Right renal pelvis (tissue), 4 donors: ENCODE measurements around the gene NEK1. TPM values are rescaled to one million over a fixed set of nuclear protein-coding genes. Genes with fewer than 3 reads are reported as not detected.
"Not testable (repeated sequence)": the region's sequence is repeated elsewhere in the genome, so short reads cannot be mapped to it uniquely, and the experiment has no call there.

Experiments used
- DNase-seq, 4 donors: peaks; one replicate each; pipeline ENCODE4 v3.0.0-alpha.2; 2013; ENCODE audit warnings: low read depth in 4 of 4, low spot score in 3 of 4, missing footprints in 1 of 4
- polyA plus RNA-seq, 4 donors: library from polyadenylated mRNA; unstranded; fragments of 120-200 nt; gene quantifications; one replicate each; pipeline ENCODE4 v1.2.1, GENCODE V29; 2013; ENCODE audit not compliant: insufficient read length in 4 of 4

NEK1 gene
- polyA plus RNA-seq, 4 donors = 21.8 to 26.2 (median 23.6) TPM

DNA sequence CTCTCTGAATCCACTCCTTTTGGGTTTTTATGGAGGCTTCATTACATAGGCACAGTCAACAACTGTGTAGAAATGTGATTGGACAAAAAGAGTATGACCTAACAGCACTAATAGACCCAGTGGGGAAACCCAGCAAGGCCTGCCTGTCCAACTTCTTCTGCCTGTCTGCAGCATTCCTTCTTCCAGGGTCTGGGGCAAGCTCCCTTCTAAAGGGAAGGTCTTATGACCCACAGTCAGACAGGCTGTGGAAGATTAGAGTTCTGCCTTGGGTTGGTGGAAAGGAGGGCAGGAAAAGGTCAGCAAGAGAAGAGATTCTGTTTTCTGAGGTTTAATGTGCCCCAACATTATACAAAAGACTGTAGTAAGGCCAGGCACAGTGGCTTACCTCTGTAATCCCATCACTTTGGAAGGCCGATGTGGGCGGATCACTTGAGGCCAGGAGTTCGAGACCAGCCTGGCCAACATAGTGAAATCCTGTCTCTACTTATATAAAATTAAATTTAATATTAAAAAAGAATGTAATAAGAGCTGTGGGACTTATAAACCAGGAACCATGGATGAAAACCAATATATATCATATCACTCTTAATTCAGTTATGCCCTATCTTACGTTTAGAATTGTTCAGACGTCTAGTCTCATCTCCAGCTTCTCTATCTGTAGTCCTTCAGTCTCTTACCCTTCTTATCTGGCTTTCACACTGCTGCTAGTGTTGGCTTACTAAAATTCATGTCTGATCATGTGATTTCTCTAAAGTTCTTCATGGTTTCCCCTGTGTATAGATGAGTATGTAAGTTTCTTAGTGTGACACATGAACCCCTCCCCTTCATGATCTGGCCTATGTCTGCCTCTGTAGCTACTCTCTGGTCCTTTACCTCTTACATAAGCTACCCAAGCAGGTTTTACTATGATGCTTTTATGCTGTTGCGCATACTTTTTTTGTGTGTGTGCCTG is 14.2 kb upstream of the NEK1 start:
- DNase-seq = no peak

DNA sequence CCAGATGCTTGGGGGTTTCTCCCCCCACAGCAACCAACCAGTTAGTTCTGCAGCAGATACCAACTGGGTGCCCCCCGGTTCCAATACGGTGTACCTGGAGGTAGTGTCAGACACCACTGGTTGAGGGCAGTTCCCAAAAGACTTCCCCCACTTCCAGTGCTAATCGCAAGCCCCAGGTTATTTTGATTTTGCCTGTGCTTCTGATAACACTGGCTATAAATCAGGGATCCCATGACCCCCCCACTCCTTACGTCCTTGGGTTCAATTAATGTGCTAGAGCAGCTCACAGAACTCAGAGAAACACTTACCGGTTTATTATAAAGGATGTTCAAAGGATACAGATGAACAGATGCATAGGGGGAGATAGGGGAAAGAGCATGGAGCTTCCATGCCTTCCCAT is 13.5 kb upstream of the NEK1 start:
- DNase-seq = no peak

DNA sequence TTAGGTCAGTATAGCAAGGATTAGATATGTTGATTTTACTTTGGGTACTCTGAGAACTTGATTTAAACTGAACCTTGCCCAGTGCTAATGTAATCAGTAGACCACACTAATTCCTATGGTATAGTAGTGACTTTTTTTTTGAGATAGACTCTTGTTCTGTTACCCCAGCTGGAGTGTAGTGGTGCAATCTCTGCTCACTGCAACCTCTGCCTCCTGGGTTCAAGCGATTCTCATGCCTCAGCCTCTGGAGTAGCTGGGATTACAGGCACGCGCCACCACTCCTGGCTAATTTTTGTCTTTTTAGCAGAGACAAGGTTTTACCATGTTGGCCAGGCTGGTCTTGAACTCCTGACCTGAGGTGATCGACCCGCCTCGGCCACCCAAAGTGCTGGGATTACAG is 11.6 kb upstream of the NEK1 start:
- DNase-seq = not testable (repeated sequence)

DNA sequence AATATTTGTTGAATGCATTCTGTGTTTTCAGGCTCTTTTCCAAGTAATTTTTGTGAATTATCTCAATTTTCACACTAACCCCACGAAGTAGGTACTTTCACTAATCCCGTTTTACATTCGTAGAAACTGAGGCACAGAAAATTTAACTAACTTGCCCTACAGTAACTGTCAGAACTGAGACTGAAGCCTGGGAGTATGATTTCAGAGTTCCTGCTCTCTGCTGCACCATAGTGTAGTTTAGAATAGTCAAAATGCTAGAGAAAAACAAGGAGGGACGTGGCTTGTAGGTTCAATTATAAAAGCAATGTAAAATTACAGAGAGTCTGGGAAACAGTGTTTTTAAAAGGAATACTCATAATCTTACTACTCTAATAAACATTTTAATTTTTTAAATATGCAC is 10.2 kb upstream of the NEK1 start:
- DNase-seq = no peak

DNA sequence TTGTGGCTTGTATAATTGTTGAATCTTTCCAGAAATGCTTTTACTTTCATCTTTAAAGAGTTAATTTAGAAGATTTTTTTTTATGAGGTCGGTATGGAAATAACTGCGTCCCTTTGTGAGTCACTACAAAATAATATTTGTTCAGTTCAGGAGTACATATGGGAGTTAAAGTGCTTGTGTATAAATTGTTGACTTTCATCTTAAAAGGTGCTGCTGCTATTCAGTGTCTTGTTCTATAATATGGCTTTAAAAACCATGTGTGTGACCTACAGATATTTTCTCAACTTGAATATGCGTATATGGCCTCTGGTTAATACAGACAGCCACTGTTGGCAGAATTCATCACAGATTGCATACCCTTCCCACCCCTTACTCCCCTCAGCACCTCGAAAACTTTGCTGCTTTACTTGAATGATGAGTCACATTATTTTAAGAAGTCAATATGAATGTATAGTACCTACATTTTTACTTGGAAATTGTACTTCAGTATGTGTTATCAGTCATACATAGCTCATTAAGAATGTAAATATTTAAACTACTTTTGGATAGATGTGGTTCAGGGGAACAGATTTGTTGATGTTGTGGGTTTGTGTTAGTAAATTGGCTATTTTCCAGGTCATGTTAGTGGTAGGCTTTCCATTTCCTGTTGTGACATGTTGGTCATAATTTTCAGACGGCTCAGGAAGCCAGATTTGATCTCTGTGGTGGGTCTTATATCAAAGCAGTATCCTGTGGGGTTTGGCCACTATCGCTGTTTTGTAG is 9.5 kb upstream of the NEK1 start:
- no peak for DNase-seq

DNA sequence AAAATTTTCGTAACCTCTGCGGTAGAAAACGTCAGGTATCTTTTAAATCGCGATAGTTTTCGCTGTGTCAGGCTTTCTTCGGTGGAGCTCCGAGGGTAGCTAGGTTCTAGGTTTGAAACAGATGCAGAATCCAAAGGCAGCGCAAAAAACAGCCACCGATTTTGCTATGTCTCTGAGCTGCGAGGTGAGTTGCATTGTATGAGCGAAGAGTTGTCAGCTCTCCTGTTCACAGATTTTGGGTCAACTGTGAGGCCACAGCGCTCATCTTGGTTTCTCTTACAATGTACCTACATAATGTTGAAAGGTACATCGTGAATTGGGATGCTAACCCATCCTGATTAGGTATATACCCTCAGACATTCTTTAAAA is 8.5 kb upstream of the NEK1 start:
- DNase-seq = no peak

DNA sequence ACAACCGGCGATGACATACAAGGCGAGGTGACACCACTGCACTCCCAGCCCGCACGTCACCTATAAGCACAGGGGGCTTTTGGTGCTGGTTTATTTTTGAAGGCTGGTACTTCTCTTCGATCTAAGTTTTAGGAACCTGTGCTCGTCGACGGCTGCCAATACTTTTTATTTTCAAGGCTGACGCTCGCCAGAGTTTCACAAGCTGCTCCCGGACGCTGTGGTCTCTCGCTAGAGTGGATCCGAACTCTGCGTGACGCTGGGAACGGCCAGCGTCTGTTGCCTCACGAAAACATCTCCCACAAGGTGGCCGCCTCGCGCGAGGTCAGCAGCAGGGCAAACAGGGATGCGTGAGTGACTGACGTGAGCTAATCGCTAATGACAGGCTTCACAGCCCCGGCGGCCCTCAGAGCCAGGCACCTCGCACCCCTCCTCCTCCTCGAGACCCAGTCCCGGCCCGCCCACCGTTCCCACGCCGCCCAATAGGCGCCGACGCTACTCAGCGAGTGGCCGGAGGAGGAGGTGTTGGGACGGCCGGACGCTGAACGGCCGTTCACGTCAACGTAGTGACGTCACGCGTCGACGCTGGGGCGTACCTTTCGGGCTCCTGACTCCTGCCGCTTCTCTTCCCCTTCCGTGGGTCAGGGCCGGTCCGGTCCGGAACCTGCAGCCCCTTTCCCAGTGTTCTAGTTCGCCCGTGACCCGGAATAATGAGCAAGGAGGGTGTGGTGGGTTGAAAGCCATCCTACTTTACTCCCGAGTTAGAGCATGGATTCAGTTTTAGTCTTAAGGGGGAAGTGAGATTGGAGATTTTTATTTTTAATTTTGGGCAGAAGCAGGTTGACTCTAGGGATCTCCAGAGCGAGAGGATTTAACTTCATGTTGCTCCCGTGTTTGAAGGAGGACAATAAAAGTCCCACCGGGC is 7.8 kb upstream of the NEK1 start, which contains the start of gene CLCN3:
Gene CLCN3, plus strand, starts transcription at position 621 of the 922 bp plus-strand sequence. CDS start 15,351 bp downstream, outside the sequence.
- DNase-seq = peak; percentile 95 to 98 (median 96)

DNA sequence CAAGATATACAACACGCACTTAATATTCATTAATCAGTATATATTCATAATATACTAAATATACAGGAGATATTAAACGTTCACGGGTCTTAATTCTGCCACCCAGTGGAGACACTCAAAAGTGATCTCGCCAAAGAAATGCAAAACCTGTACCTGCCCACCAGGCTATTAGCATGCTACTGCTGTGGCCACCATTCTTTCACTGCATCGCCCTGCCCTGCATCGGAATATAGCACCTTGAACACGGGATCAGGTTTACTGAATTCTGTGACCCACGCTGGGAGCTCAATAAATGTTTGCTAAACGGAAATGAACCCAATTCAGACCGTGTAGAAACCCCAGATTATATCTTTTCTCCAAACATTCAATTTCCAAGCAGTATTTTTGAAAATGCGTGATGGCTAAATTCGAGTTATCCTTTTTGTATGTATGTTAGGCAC is 7.2 kb upstream of the NEK1 start:
- DNase-seq = peak in 1 of 4 donors; percentile 48

DNA sequence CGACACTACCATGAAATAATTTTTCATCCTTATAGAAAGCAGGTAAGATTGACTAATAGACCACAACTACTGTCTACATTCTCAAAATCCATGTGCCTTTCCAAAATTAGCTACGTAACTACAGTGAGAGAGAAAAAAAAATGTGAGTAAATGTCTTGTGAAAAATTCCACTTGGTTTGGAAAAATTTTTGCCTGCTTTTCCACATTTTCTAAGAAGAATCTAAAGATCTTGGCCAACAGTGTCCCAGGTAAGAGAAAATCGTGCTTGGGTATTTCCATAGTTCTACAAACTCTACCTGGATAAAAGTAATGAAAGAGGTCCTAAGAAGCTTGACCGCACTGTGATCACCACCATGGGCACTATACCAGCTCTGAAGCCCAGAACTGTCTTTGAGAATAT is 6.6 kb upstream of the NEK1 start:
- DNase-seq = no peak

DNA sequence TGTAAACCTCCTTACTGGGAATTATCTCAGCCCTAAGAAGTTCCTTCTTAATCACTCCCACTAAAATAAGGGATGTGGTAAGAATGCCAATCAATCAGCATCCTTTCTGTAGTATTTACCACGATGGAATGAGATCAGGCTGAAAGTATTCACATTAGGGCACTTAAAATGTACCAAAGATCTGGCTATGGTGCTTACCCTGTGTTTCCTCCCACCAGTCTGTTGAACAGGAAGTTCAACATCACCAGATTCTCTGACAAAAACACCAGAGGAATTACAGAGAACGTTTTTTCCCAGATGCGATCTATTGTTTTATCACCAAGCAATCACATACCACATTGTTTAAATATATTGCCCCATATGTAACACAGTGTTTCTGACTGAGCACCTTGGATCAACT is 5.9 kb upstream of the NEK1 start:
- no peak for DNase-seq

DNA sequence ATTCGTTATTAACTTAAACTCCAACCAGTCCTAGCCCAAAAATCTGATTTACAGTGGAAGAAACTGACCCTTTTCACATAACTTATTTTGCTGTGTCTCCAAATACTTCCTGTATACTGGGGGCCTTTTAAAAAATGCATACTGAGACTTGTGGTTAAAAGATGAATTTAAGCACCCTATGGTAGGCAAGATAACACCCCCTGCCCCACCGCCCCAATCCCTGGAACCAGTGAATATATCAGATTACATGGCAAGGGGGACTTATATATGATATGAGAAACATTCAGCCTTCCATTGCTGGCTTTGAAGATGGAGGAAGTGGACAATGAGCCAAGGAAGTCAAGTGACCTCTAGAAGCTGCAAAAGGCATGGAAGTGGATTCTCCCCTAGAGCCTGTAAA is 4.9 kb upstream of the NEK1 start:
- DNase-seq = no peak

DNA sequence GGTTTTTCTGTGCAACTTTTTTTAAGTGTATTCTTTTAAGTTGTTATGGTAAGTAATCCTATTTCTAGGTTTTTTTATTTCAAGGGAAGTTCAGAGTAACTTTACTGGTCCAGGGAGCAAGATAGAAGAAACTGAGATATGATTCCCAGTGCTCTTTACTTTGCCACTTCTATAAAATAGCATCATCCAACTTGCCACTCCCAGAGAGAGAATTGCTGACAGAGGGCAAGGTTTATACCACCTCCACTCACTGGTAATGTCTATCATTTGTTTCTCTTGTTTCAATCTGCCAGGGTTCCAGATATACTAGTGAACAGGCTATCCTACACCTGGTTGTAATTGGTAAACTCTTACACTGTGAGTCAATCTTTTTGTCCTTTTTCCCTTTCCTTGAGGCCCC is 4.5 kb upstream of the NEK1 start:
- no peak for DNase-seq

DNA sequence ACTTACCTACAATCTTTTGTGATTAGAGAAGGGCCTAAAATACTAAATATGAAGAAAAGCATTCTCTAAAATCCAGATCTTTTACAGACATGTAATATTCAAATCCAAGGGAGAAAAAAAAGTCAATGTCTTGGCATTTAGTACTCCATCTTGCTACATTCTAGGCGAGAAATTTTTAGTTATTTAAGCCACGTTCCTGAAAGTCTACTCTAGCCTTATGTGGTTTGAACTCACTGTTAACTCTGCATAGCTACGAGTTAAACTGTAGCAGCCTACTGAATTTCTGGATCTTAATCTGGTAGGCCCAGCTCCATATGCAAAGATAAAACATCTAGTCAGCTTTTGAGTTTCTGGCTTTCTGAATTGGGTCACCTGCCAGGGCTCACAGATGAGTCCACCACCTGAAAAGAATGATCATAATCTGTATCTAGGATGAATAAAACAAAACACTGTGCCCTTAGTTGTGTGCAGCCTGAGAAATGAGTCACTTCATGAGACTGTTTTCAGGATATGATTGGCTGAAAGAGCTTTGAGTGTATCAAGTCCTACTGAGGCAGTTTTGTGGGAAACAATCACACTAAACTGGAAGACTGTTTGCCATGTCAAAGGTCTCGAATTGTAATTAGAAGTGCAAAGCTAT is 3.2 kb upstream of the NEK1 start:
- DNase-seq = no peak

DNA sequence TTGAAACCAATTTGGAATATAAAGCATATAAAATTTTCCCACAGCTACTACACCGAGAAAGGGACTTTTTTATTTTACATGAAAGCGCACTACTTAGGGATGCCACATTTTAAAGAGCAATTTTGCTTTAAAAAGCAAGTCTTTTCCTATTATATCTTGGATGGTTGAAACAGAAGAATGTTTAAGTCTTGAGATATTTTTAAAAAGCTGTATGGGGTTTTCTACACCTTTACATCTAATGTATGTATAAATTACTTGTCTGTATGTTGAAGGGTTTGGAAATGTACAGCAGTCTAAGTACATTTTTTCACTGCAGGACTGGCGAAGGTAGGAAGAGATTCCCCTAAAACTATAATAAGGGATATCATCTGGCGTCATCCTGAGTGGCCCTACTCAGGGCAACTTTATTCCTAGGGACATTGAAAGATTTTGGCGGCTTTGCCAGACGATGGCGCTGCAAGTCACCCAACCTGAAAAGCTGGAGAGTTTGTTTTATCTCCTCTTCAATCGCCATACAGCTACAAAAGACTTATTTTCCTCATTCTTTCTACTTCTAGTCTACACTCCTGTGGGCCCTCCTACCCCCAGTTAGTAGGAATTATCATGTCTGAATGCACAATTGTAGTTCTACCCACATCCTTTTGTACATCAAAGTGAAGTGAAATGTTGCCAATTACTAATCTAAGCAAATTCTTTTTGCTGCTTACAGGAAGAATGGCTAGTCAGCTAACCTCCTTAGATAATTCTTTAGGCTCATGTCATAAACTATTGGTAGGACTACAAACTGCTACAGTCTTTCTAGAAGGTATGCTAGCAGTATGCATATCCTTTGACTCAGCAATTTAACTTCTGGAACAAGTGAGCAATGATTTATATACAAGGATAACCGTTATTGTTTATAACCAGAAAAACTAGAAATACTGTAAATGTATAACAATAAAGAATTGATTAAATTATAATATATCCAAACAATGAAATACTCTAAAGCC is 782 bp upstream of the NEK1 start:
- peak in 3 of 4 donors; percentile 65 to 75 (median 72) for DNase-seq

DNA sequence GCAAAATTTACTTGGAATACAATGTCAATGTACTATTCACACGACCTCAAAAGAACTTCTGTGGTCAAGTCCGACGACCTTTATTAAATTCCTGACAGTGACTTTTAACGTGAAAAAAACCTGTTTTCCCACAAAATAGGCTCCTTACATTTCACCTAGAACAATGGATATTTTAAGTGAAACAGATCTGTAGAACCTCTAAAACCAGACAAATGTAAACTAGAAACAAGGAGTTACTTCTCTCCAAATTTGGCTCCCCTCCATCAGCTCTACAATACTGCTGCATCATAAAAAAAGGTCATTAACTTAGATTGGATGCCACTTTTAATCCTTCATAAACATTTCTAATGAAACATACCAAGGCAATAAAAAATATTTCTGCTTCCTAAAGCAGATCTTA is 1.2 kb downstream of the NEK1 start:
- DNase-seq = no peak

DNA sequence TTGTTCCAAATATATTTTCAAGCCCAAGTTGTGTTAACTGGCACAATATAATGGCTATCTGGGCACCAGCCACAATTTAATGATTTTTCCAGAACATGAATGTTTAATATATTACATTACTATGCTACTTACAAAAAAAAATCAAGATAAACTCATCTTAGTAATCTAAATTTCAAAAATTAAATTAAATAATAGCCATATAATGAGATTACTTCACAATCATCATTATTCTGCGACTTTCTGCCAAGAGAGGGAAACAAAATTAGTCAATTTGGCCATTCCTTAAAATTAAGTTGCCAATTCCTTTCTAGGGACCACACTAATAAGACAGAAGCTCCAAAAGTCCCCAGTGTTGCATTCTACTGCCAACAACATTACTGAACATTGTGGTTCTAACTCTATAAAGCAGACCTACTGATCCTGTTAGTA is 7.5 kb downstream of the NEK1 start:
- no peak for DNase-seq

DNA sequence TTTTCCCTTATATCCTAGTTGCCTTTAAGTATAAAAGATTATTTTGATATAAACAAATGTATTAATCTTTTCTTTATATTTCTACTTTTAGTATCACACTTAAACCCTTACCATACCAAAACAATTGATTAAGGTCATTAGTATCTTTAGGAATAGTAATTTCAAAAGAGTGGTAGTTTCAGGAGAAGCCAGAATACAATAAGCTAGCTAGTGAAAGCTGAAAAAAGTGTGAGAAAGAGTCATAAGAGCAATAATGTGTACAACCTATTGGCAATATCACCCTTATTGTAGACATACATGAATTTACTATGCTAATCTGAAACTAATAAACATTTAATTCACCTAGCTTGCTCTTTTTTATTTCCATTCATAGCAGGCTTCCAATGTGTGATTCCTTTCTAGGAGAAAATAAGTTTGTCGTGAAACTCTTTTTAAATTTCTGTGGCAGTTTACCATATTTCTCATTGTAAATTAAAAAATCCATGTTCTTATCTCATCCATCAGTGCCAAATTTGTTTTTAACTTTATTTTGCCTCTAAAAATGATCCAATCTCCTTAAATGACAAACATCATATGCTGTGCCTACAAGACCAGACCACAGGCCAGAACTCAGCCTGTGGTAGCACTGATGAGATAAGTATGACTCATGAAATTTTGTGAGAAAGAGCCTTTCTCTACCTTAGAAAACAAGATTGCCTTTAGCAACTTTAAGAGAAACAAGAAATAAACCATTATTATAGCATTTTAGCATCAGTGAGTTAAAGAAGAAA is 8.1 kb downstream of the NEK1 start:
- no peak for DNase-seq

DNA sequence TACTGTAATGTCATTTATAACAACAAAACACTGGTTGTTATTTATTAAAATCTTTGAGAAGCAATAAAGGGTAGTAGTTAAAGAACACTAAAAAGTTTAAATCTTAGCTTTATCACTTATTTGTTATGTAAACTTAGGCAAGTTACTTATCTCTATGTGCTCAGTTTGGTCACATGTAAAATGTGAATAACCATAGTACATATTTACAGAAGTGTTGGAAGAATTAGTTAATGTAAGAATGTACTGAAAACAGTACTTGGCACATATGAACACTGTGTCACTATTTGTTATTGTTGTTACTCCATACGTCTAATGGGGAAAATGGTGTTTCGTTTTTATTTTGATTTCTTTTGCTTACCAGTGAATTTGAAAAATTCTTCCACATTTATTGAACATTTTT is 9.1 kb downstream of the NEK1 start:
- no peak for DNase-seq
